Neural progenitor cell (in vitro differentiated cells): ENCODE measurements around the gene RALGAPA2. TPM values are rescaled to one million over a fixed set of nuclear protein-coding genes. Genes with fewer than 3 reads are reported as not detected.

ENCODE experiments used
- DNase-seq: peaks from one replicate; pipeline ENCODE4 v3.0.0-alpha.2; 2016; ENCODE audit warnings: low spot score
- H2AFZ ChIP-seq: fragments of 200-600 bp; sonication (generic); replicated peaks from 2 replicates; pipeline ENCODE4 v1.6.1; 2016; ENCODE audit warnings: antibody characterized with exemption
- H3F3A ChIP-seq: fragments of 200-600 bp; sonication (generic); 2 replicates; pipeline ENCODE4 v1.6.1; 2016; ENCODE audit warnings: antibody characterized with exemption, low read depth
- H3K27ac ChIP-seq: fragments of 200-600 bp; sonication (generic); 2 replicates; pipeline ENCODE4 v1.5.1; 2016; ENCODE audit warnings: mild to moderate bottlenecking
- H3K27me3 ChIP-seq: fragments of 200-600 bp; sonication (generic); 2 replicates; pipeline ENCODE4 v1.6.1; 2016; ENCODE audit warnings: mild to moderate bottlenecking, moderate library complexity
- H3K36me3 ChIP-seq: fragments of 200-600 bp; sonication (generic); 2 replicates; pipeline ENCODE4 v1.5.1; 2016
- H3K4me1 ChIP-seq: fragments of 200-600 bp; sonication (generic); 2 replicates; pipeline ENCODE4 v1.6.1; 2016; ENCODE audit warnings: mixed run types
- H3K4me2 ChIP-seq: fragments of 200-600 bp; sonication (generic); 2 replicates; pipeline ENCODE4 v1.6.1; 2016
- H3K4me3 ChIP-seq: fragments of 200-600 bp; sonication (generic); 2 replicates; pipeline ENCODE4 v1.5.1; 2016
- H3K79me2 ChIP-seq: fragments of 200-600 bp; sonication (generic); 2 replicates; pipeline ENCODE4 v1.6.1; 2016; ENCODE audit warnings: low read depth
- H3K9ac ChIP-seq: fragments of 200-600 bp; sonication (generic); 2 replicates; pipeline ENCODE4 v1.6.1; 2016
- H3K9me3 ChIP-seq: fragments of 200-600 bp; sonication (generic); 2 replicates; pipeline ENCODE4 v1.5.1; 2016; ENCODE audit warnings: low read depth
- H4K20me1 ChIP-seq: fragments of 200-600 bp; sonication (generic); 2 replicates; pipeline ENCODE4 v1.6.1; 2016; ENCODE audit warnings: low read depth
- H3K27ac Mint-ChIP-seq: 3 replicates; pipeline ENCODE4 v1.8.0; 2021; ENCODE audit warnings: mixed read lengths
- H3K27me3 Mint-ChIP-seq: 2 replicates; pipeline ENCODE4 v1.8.0; 2022; ENCODE audit warnings: low read depth, mild to moderate bottlenecking, inconsistent platforms, moderate library complexity, mixed read lengths; ENCODE audit not compliant: insufficient read depth
- H3K36me3 Mint-ChIP-seq: 3 replicates; pipeline ENCODE4 v1.8.0; 2021; ENCODE audit warnings: mixed read lengths
- H3K4me1 Mint-ChIP-seq: 3 replicates; pipeline ENCODE4 v1.8.0; 2021; ENCODE audit warnings: mixed read lengths
- H3K4me3 Mint-ChIP-seq: 3 replicates; pipeline ENCODE4 v1.8.0; 2021; ENCODE audit warnings: mild to moderate bottlenecking, moderate library complexity, mixed read lengths
- H3K9me3 Mint-ChIP-seq: 3 replicates; pipeline ENCODE4 v1.8.0; 2020; ENCODE audit warnings: mixed read lengths
- CTCF ChIP-seq: fragments of 200-600 bp; sonication (generic); IDR thresholded peaks from 2 replicates; pipeline ENCODE4 v1.5.1; 2017; ENCODE audit warnings: antibody characterized with exemption, mild to moderate bottlenecking
- EZH2 ChIP-seq: fragments of 200-600 bp; sonication (generic); IDR thresholded peaks from 2 replicates; pipeline ENCODE4 v1.6.1; 2017; ENCODE audit warnings: antibody characterized with exemption, mild to moderate bottlenecking, moderate library complexity
- EZH2phosphoT487 ChIP-seq: fragments of 200-600 bp; sonication (generic); IDR thresholded peaks from 2 replicates; pipeline ENCODE4 v1.6.1; 2017; ENCODE audit warnings: antibody characterized with exemption
- total RNA-seq: library from RNA; depleted of rRNA; stranded (reverse); fragments of >200 nt; gene quantifications from 2 replicates; pipeline ENCODE4 v1.2.3, GENCODE V29; 2015; ENCODE audit warnings: low replicate concordance

The RALGAPA2 gene
- total RNA-seq, 1 donor from 2014 or later: 25.9 TPM

GRCh38 chr20:20666359-20666758, 46.1 kb downstream of the RALGAPA2 start:
- H3K27ac ChIP-seq: no peak overlapping the region
- H4K20me1 ChIP-seq: peaks cover 8% of the 10 kb centered on the region
- H3K9me3 ChIP-seq: no peaks in the 10 kb centered on the region
- no peaks in the 10 kb centered on the region for H3K27me3 Mint-ChIP-seq
- no peak overlapping the region for H3K4me3 ChIP-seq
- peaks cover 11% of the 10 kb centered on the region for H3K4me1 ChIP-seq
- no peaks in the 10 kb centered on the region for H3K9me3 Mint-ChIP-seq
- peaks cover 4% of the 10 kb centered on the region for H3K36me3 Mint-ChIP-seq
- no peak overlapping the region for H3K4me3 Mint-ChIP-seq
- H3K4me2 ChIP-seq: peak overlapping the region; percentile 47
- no peaks in the 10 kb centered on the region for H3K27me3 ChIP-seq
- no peak overlapping the region for H2AFZ ChIP-seq
- H3F3A ChIP-seq: no peaks in the 10 kb centered on the region
- H3K79me2 ChIP-seq: no peaks in the 10 kb centered on the region
- TF ChIP-seq EZH2: no peak
- no peak for TF ChIP-seq CTCF
- no peak for TF ChIP-seq EZH2phosphoT487
- H3K4me1 Mint-ChIP-seq: peaks cover 13% of the 10 kb centered on the region
- no peaks in the 10 kb centered on the region for H3K36me3 ChIP-seq
- H3K9ac ChIP-seq: no peak overlapping the region
- DNase-seq: no peak
- H3K27ac Mint-ChIP-seq: no peak overlapping the region

- H3K27ac ChIP-seq: no peak overlapping the region
- no peak overlapping the region for H2AFZ ChIP-seq
- Mint-ChIP-seq H3K4me1 (peaks cover 13% of the 10 kb centered on the region), H3K9me3 (no peaks in the 10 kb centered on the region), H3K27ac (no peak overlapping the region), H3K36me3 (peaks cover 4% of the 10 kb centered on the region), H3K4me3 (no peak overlapping the region), H3K27me3 (no peaks in the 10 kb centered on the region)
- peaks cover 8% of the 10 kb centered on the region for H4K20me1 ChIP-seq
- no peak overlapping the region for H3K4me2 ChIP-seq
- no peak overlapping the region for H3K4me3 ChIP-seq
- TF ChIP-seq EZH2phosphoT487: no peak
- TF ChIP-seq CTCF: no peak
- TF ChIP-seq EZH2: no peak
- H3K36me3 ChIP-seq: no peaks in the 10 kb centered on the region
- H3F3A ChIP-seq: no peaks in the 10 kb centered on the region
- H3K79me2 ChIP-seq: no peaks in the 10 kb centered on the region
- H3K9ac ChIP-seq: no peak overlapping the region
- no peak for DNase-seq
- no peaks in the 10 kb centered on the region for H3K9me3 ChIP-seq
- no peaks in the 10 kb centered on the region for H3K27me3 ChIP-seq
- H3K4me1 ChIP-seq: peaks cover 11% of the 10 kb centered on the region
These were observed 46.7 kb downstream of the RALGAPA2 start for GRCh38 chr20:20665606-20666332.

- H3K79me2 ChIP-seq: no peaks in the 10 kb centered on the region
- H3K27ac Mint-ChIP-seq: peak overlapping the region; percentile 35
- no peaks in the 10 kb centered on the region for H3K36me3 ChIP-seq
- no peaks in the 10 kb centered on the region for H3K9me3 ChIP-seq
- no peak overlapping the region for H3K4me3 ChIP-seq
- H3K27me3 Mint-ChIP-seq: no peaks in the 10 kb centered on the region
- H3K9ac ChIP-seq: no peak overlapping the region
- H3K4me2 ChIP-seq: no peak overlapping the region
- H3K9me3 Mint-ChIP-seq: no peaks in the 10 kb centered on the region
- TF ChIP-seq CTCF: peak; percentile 69
- no peak for TF ChIP-seq EZH2phosphoT487
- TF ChIP-seq EZH2: no peak
- no peak overlapping the region for H3K4me3 Mint-ChIP-seq
- H3K4me1 Mint-ChIP-seq: peaks cover 13% of the 10 kb centered on the region
- H3K27ac ChIP-seq: no peak overlapping the region
- H4K20me1 ChIP-seq: peaks cover 8% of the 10 kb centered on the region
- H2AFZ ChIP-seq: no peak overlapping the region
- H3F3A ChIP-seq: no peaks in the 10 kb centered on the region
- peak; percentile 53 for DNase-seq
- peaks cover under 1% of the 10 kb centered on the region for H3K36me3 Mint-ChIP-seq
- H3K27me3 ChIP-seq: no peaks in the 10 kb centered on the region
- H3K4me1 ChIP-seq: peaks cover 11% of the 10 kb centered on the region
These were observed 47.5 kb downstream of the RALGAPA2 start for GRCh38 chr20:20664795-20665589.
